ENCODE results near the gene BRK1.
"Not testable (repeated sequence)": the region's sequence is repeated elsewhere in the genome, so short reads cannot be mapped to it uniquely, and the experiment has no call there.

BRK1 gene

DNA sequence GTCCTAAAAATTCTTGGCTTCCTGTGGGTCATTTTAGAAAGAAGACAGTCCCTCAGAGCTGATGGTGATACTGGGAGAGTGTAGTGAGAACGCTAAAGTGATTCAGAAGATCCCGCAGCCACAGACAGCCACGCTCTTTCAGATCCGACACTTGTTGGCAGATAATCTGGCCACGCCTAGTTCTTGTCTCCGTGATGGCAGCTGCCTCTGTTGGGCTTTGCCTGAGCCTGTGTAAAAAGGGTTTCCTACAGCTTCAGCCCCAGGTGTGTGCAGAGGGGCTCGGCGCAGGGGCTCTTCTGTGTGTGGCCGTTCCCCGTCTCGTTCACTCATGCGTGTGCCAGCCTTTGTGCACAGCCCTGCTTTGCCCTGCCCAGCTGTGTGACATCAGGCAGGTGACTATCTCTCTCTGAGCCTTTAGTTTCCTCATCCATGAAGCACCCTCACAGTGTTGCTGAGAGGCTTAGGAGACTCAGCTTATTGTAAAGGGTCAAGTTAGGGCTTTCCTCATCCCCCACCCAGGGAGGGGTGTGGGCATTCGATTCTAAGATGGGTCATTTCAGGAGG, 55.5 kb downstream of the BRK1 start:
- in situ Hi-C loops (cut with HindIII; ENCODE audit: low pct_ligation_motif_present, low pct_unique_long_range_greater_than_20kb, low sequenced_read_pairs) = no loop called here
- DNase-seq = no peak

DNA sequence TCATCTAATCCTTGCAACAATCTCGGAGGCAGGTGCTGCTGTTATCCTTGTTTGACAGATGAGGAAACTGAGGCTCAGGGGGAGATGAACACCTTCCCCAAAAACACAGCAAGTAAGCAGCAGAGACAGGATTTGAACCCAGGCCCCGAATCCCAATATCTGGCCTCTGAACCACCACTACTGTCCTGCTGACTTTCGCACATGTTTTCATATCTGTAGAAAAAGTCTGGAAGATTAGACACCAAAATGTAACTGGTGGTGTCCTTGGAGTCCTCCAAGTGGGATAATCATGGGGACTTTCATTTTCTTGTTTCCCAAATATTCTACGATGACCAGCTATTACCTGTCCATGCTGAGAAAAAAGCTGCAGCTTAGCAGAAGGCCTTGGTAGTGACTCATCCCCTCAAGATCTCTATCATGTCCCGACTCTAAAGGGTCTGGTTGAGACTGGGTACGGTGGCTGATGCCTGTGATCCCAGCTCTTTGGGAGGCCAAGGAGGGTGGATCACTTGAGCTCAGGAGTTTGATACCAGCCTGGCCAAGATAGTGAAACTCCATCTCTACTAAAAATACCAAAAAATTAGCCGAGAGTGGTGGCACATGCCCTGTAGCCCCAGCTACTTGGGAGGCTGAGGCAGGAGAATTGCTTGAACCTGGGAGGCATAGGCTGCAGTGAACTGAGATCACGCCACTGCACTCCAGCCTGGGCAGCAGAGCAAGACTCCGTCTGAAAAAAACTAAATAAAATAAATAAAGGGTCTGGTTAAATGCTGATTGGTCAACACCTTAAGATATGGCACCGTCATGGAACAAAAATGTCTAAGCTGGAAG, 57.8 kb downstream of the BRK1 start:
- in situ Hi-C loops (cut with HindIII; ENCODE audit: low pct_ligation_motif_present, low pct_unique_long_range_greater_than_20kb, low sequenced_read_pairs) = no loop called here
- DNase-seq = peak; percentile 47

- peak; percentile 88 for DNase-seq
- in situ Hi-C loops (cut with HindIII; ENCODE audit: low pct_ligation_motif_present, low pct_unique_long_range_greater_than_20kb, low sequenced_read_pairs) = no loop called here
These were observed 58.5 kb downstream of the BRK1 start for GRCh38 chr3:10173926-10174435.

DNA sequence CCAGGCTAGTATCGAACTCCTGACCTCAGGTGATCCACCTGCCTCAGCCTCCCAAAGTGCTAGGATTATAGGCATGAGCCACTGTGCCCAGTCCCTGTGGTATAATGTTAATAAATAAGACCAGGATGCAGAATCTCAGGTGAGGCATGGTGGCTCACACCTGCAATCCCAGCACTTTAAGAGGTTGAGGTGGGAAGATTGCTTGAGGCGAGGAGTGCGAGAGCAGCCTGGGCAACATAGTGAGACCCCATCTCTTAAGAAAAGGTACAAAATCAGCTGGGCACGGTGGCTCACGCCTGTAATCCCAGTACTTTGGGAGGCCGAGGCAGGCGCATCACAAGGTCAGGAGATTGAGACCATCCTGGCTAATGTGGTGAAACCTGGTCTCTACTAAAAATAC, 59.9 kb downstream of the BRK1 start:
- in situ Hi-C loops (cut with HindIII; ENCODE audit: low pct_ligation_motif_present, low pct_unique_long_range_greater_than_20kb, low sequenced_read_pairs); DNase-seq: not testable (repeated sequence)

- DNase-seq; in situ Hi-C loops (cut with HindIII; ENCODE audit: low pct_ligation_motif_present, low pct_unique_long_range_greater_than_20kb, low sequenced_read_pairs): not testable (repeated sequence)
These were observed 60.7 kb downstream of the BRK1 start for GRCh38 chr3:10176150-10176549.

Measured in ACHN (cell line).